Measurements from ENCODE around the gene CLSTN2.

CLSTN2 gene

DNA sequence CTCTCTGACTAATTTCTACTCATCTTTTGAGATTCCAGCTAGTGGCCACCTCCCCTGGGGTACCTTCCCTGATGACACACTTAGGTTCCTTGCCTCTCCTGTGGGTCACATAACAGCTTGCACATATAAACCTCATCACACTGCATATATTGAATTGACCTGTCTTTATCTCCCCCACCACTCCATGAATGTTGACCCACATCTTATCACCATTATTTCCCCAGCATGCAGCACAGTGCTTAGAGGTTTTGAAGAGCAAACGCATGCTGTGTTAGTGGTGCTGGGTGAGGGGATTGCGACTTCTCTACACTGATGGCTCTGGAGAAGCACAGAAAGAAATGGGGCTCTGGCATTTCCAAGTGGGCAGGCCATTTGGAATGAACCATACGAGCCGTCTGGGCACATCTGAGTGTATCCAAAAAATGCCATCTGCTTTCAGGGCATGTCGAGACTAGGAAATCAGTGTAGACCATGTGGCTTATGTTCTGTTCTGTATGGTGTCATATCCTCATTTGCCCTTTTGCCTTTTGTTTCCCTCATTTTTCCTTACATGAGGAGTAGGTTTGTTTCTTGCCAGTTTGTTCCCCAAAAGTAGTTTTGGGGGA lies 409.7 kb downstream of the CLSTN2 start:
- Histone ChIP-seq H3K9me3 (ENCODE audit: severe bottlenecking) (no peaks in the 10 kb centered on the region), H3K27me3 (ENCODE audit: insufficient read depth, low read depth, severe bottlenecking) (no peaks in the 10 kb centered on the region), H3K27ac (no peak overlapping the region), H3K4me3 (ENCODE audit: low read depth, low read length) (no peak overlapping the region), H3K36me3 (no peaks in the 10 kb centered on the region)
- no peak for TF ChIP-seq CTCF (IDR thresholded peaks at IDR 0.05; ENCODE audit: low read depth, low read length)
- DNase-seq, result no peak

DNA sequence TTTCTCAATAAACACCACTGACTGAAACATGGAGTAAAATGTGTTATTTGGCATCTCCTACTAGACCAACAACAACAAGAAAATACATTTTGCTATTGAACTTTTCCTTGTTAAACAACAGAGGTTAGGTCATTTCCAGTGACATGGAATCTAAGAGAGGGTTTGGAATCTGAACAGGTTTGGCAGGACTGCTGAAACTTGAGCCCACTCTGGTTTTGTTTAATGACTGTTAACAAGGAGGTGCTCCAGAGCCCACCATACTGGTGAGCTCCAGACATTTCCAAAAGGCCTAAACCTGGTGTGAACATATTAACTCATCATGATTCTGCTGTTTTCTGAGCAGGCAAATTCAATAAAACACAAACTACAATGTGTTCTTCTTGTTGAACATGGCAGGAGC lies 412.2 kb downstream of the CLSTN2 start:
- Histone ChIP-seq H3K36me3 (no peaks in the 10 kb centered on the region), H3K27me3 (ENCODE audit: insufficient read depth, low read depth, severe bottlenecking) (no peaks in the 10 kb centered on the region), H3K9me3 (ENCODE audit: severe bottlenecking) (no peaks in the 10 kb centered on the region), H3K27ac (no peak overlapping the region), H3K4me3 (ENCODE audit: low read depth, low read length) (no peak overlapping the region)
- no peak for TF ChIP-seq CTCF (IDR thresholded peaks at IDR 0.05; ENCODE audit: low read depth, low read length)
- DNase-seq, result no peak

DNA sequence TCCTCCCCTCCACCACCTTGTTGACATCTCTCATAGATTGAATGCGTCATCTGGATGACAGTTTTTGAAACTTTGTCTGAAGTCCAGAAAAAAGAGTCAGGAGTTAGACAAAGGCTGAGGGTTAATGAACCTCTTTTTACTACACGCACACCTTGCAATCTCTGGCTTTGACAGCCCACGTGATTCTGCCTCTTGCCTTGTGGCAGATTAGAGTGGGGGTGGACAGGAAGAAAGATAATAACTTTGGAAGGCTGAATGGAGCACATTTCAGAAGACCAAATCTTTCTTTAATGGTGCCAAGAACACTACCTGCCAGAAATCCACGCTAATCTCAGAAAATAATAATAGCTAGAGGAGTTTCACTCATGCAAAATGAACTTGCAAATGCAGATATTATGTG lies 415.0 kb downstream of the CLSTN2 start:
- Histone ChIP-seq H3K27me3 (ENCODE audit: insufficient read depth, low read depth, severe bottlenecking) (no peaks in the 10 kb centered on the region), H3K27ac (no peak overlapping the region), H3K36me3 (no peaks in the 10 kb centered on the region), H3K9me3 (ENCODE audit: severe bottlenecking) (no peaks in the 10 kb centered on the region), H3K4me3 (ENCODE audit: low read depth, low read length) (no peak overlapping the region)
- no peak for TF ChIP-seq CTCF (IDR thresholded peaks at IDR 0.05; ENCODE audit: low read depth, low read length)
- no peak for DNase-seq

DNA sequence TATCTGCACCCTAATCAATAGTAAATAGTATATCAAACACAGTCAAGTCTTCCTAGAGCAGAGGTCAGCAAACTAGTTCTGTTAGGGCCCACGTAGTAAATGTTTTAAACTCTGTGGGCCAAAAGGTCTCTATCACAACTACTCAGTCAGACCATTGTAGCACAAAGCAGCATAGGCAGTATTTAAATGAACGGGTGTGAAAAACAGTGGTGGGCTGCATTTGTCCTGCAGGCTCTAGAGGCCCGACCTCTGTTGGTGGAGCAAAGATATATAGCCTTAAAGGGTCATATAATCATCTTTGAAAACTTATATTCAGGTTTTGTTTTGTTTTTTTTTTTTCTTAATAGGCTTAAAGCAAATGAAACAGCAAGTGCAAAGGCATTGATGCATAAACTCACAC lies 416.5 kb downstream of the CLSTN2 start:
- H3K36me3 ChIP-seq, result no peaks in the 10 kb centered on the region
- H3K27ac ChIP-seq, result no peak overlapping the region
- no peaks in the 10 kb centered on the region for H3K27me3 ChIP-seq (ENCODE audit: insufficient read depth, low read depth, severe bottlenecking)
- DNase-seq, result no peak
- no peak for TF ChIP-seq CTCF (IDR thresholded peaks at IDR 0.05; ENCODE audit: low read depth, low read length)
- no peaks in the 10 kb centered on the region for H3K9me3 ChIP-seq (ENCODE audit: severe bottlenecking)
- H3K4me3 ChIP-seq (ENCODE audit: low read depth, low read length), result no peak overlapping the region

- Histone ChIP-seq H3K27me3 (ENCODE audit: insufficient read depth, low read depth, severe bottlenecking) (no peaks in the 10 kb centered on the region), H3K27ac (no peak overlapping the region), H3K36me3 (no peaks in the 10 kb centered on the region), H3K4me3 (ENCODE audit: low read depth, low read length) (no peak overlapping the region), H3K9me3 (ENCODE audit: severe bottlenecking) (peaks cover under 1% of the 10 kb centered on the region)
- DNase-seq, result no peak
- no peak for TF ChIP-seq CTCF (IDR thresholded peaks at IDR 0.05; ENCODE audit: low read depth, low read length)
Measured at GRCh38 chr3:140355481-140355880, 420.5 kb downstream of the CLSTN2 start.

DNA sequence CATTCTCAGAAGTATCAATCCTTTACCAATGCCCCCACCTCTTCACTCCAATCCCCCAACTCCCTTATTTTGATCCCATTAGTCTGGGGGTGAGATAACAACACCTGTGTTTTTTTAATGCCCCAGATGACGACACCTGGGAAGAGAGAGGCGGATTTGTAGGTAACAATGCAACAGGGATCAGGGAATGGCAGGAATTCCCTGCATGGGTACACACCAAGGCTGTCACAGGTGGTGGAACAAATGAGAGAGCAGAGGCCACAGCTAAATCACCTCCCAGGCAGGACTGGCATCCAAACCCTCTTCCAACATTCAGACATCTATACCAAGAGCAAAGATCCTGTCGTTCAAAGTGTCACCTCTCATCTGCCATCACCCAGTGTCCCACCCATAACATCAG lies 423.7 kb downstream of the CLSTN2 start:
- no peak for DNase-seq
- H3K27ac ChIP-seq, result no peak overlapping the region
- H3K9me3 ChIP-seq (ENCODE audit: severe bottlenecking), result peaks cover 3% of the 10 kb centered on the region
- no peak overlapping the region for H3K4me3 ChIP-seq (ENCODE audit: low read depth, low read length)
- no peaks in the 10 kb centered on the region for H3K36me3 ChIP-seq
- H3K27me3 ChIP-seq (ENCODE audit: insufficient read depth, low read depth, severe bottlenecking), result no peaks in the 10 kb centered on the region
- TF ChIP-seq CTCF (IDR thresholded peaks at IDR 0.05; ENCODE audit: low read depth, low read length), result no peak

Measured in WERI-Rb-1 (cell line).